GM23248 (cell line): ENCODE results near the gene GJB6. TPM values are rescaled to one million over a fixed set of nuclear protein-coding genes. Genes with fewer than 3 reads are reported as not detected.

Source experiments
- DNase-seq: peaks from one replicate; pipeline ENCODE4 v3.0.0-alpha.2; 2015
- H2AFZ ChIP-seq: fragments of 200-600 bp; sonication (generic); 2 replicates; pipeline ENCODE4 v1.6.1; 2016; ENCODE audit warnings: antibody characterized with exemption
- H3F3A ChIP-seq: fragments of 200-600 bp; sonication (generic); 2 replicates; pipeline ENCODE4 v1.6.1; 2016; ENCODE audit warnings: mild to moderate bottlenecking, antibody characterized with exemption, mixed run types; ENCODE audit not compliant: insufficient read depth
- H3K27ac ChIP-seq: fragments of 200-600 bp; sonication (generic); 2 replicates; pipeline ENCODE4 v1.5.1; 2016; ENCODE audit warnings: mild to moderate bottlenecking
- H3K27me3 ChIP-seq: fragments of 200-600 bp; sonication (generic); replicated peaks from 2 replicates; pipeline ENCODE4 v1.6.1; 2016; ENCODE audit warnings: mild to moderate bottlenecking; ENCODE audit not compliant: insufficient read depth
- H3K36me3 ChIP-seq: fragments of 200-600 bp; sonication (generic); 2 replicates; pipeline ENCODE4 v1.6.1; 2016; ENCODE audit warnings: low read depth, mild to moderate bottlenecking
- H3K4me1 ChIP-seq: fragments of 200-600 bp; sonication (generic); 2 replicates; pipeline ENCODE4 v1.6.1; 2016; ENCODE audit warnings: mild to moderate bottlenecking; ENCODE audit not compliant: insufficient read depth
- H3K4me2 ChIP-seq: fragments of 200-600 bp; sonication (generic); one replicate; pipeline ENCODE4 v1.6.1; 2016; ENCODE audit warnings: mild to moderate bottlenecking; ENCODE audit not compliant: unreplicated experiment
- H3K4me3 ChIP-seq: fragments of 200-600 bp; sonication (generic); 2 replicates; pipeline ENCODE4 v1.5.1; 2016; ENCODE audit warnings: mild to moderate bottlenecking
- H3K79me2 ChIP-seq: fragments of 200-600 bp; sonication (generic); 2 replicates; pipeline ENCODE4 v1.6.1; 2016; ENCODE audit warnings: mild to moderate bottlenecking; ENCODE audit not compliant: insufficient read depth
- H3K9ac ChIP-seq: fragments of 200-600 bp; sonication (generic); 2 replicates; pipeline ENCODE4 v1.6.1; 2016; ENCODE audit warnings: mild to moderate bottlenecking
- H3K9me2 ChIP-seq: fragments of 200-600 bp; sonication (generic); 2 replicates; pipeline ENCODE4 v1.6.1; 2016; ENCODE audit warnings: mixed run types, mild to moderate bottlenecking, moderate library complexity; ENCODE audit not compliant: insufficient read depth
- H3K9me3 ChIP-seq: fragments of 200-600 bp; sonication (generic); one replicate; pipeline ENCODE4 v1.6.1; 2017; ENCODE audit warnings: low read depth
- H4K20me1 ChIP-seq: fragments of 200-600 bp; sonication (generic); 2 replicates; pipeline ENCODE4 v1.6.0; 2016; ENCODE audit not compliant: insufficient read depth
- EZH2 ChIP-seq: fragments of 200-600 bp; sonication (generic); IDR thresholded peaks from 2 replicates; pipeline ENCODE4 v1.6.1; 2018; ENCODE audit warnings: antibody characterized with exemption, mild to moderate bottlenecking; ENCODE audit not compliant: insufficient read depth, poor library complexity, severe bottlenecking
- EZH2phosphoT487 ChIP-seq: fragments of 200-600 bp; sonication (generic); IDR thresholded peaks from 2 replicates; pipeline ENCODE4 v1.6.1; 2018; ENCODE audit warnings: antibody characterized with exemption, moderate library complexity, mild to moderate bottlenecking, low read depth; ENCODE audit not compliant: insufficient read depth
- WGBS, 2 experiments: methylation state at CpG; one replicate each; pipeline ENCODE4 v1.1.6; 2015 to 2017; ENCODE audit warnings: low lambda C conversion rate in 2 of 2, low coverage in 1 of 2; ENCODE audit errors: missing lambda C conversion rate in 2 of 2; 5-methylcytosine and 5-hydroxymethylcytosine counted together
- in situ Hi-C: fragments of 300-500 bp; cut with MboI; formaldehyde crosslinking; loops from 2 replicates; pipeline ENCODE4 v1.15.0; 2020
- polyA plus RNA-seq: library from polyadenylated mRNA; unstranded; fragments of >200 nt; fragmentation: Nextera tagmentation; extraction: Ambion mirVana; gene quantifications from 2 replicates; pipeline ENCODE4 v1.2.1, GENCODE V29; 2016
- total RNA-seq: library from RNA; depleted of rRNA; stranded (reverse); fragments of >200 nt; shearing (Covaris generic); gene quantifications from 2 replicates; pipeline ENCODE4 v1.2.3, GENCODE V29; 2014

GJB6 gene
- total and polyA plus RNA-seq, 2 experiments from 2014 or later: not detected

- DNase-seq: no peak
- peak overlapping the region; percentile 53 for H3K4me2 ChIP-seq
- no peak overlapping the region for H3K9ac ChIP-seq
- H3K9me3 ChIP-seq: no peaks in the 10 kb centered on the region
- H3K4me3 ChIP-seq: peak overlapping the region; percentile 61
- peaks cover 33% of the 10 kb centered on the region for H3K27me3 ChIP-seq
- no peaks in the 10 kb centered on the region for H3K79me2 ChIP-seq
- TF ChIP-seq EZH2 (no peak), EZH2phosphoT487 (no peak)
- no peaks in the 10 kb centered on the region for H3K36me3 ChIP-seq
- no peaks in the 10 kb centered on the region for H3K9me2 ChIP-seq
- H3K27ac ChIP-seq: no peak overlapping the region
- no peaks in the 10 kb centered on the region for H4K20me1 ChIP-seq
- no peaks in the 10 kb centered on the region for H3F3A ChIP-seq
- in situ Hi-C loops: no loop called here
- H2AFZ ChIP-seq: peak overlapping the region; percentile 59; the same call in 1 of the 2 replicates
- H3K4me1 ChIP-seq: no peaks in the 10 kb centered on the region
- 30 to 39% methylated on average over 4 of the region's 4 CpGs for WGBS, 2 experiments
Observed at GRCh38 chr13:20258963-20259288, 26.8 kb upstream of the GJB6 start.

- Histone ChIP-seq H3K36me3 (no peaks in the 10 kb centered on the region), H3K27ac (no peak overlapping the region), H3F3A (no peaks in the 10 kb centered on the region), H3K4me1 (no peaks in the 10 kb centered on the region), H3K4me2 (peak overlapping the region; percentile 53), H3K9me2 (no peaks in the 10 kb centered on the region), H4K20me1 (no peaks in the 10 kb centered on the region), H3K27me3 (peaks cover 31% of the 10 kb centered on the region), H2AFZ (peak overlapping the region; percentile 59; the same call in 1 of the 2 replicates), H3K9me3 (no peaks in the 10 kb centered on the region), H3K4me3 (peak overlapping the region; percentile 61), H3K79me2 (no peaks in the 10 kb centered on the region), H3K9ac (no peak overlapping the region)
- WGBS, 2 experiments: 34 to 38% methylated on average over 15 of the region's 15 CpGs
- TF ChIP-seq EZH2phosphoT487: no peak
- TF ChIP-seq EZH2: no peak
- in situ Hi-C loops: no loop called here
- peak; percentile 35 for DNase-seq
Observed at GRCh38 chr13:20258208-20258962, 26.3 kb upstream of the GJB6 start.

GRCh38 chr13:20254076-20254475, 22.0 kb upstream of the GJB6 start:
- TF ChIP-seq EZH2phosphoT487 (no peak), EZH2 (no peak)
- H3K4me3 ChIP-seq: no peak overlapping the region
- no CpG with 5 or more reads among the region's 4 CpGs for WGBS, 2 experiments
- DNase-seq: no peak
- no peaks in the 10 kb centered on the region for H3K36me3 ChIP-seq
- H3K79me2 ChIP-seq: no peaks in the 10 kb centered on the region
- no peaks in the 10 kb centered on the region for H3K9me2 ChIP-seq
- H4K20me1 ChIP-seq: no peaks in the 10 kb centered on the region
- H3K9me3 ChIP-seq: no peaks in the 10 kb centered on the region
- H3F3A ChIP-seq: no peaks in the 10 kb centered on the region
- H3K9ac ChIP-seq: no peak overlapping the region
- no peak overlapping the region for H3K4me2 ChIP-seq
- in situ Hi-C loops: no loop called here
- H3K4me1 ChIP-seq: no peaks in the 10 kb centered on the region
- peaks cover 26% of the 10 kb centered on the region for H3K27me3 ChIP-seq
- no peak overlapping the region for H2AFZ ChIP-seq
- H3K27ac ChIP-seq: no peak overlapping the region

DNA sequence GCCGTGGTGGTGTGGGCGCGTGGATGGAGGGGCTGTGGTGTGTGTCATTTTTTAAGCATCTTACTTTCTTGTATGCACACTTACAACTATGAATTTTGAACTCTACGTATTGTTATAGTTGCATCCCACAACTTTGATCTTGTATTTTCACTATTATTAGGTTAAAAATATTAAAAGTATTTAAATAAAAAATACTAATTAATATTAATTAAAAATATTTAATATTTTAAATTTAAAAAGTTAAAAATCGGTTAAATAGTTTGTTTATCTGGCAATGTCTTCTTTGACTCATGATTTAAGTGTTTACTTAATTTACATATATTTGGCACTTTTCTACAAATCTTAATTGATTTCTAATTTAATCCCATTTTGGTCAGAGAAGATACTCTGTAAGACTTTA, 17.8 kb upstream of the GJB6 start:
- Histone ChIP-seq H3K9me2 (no peaks in the 10 kb centered on the region), H3K4me2 (no peak overlapping the region), H4K20me1 (no peaks in the 10 kb centered on the region), H2AFZ (no peak overlapping the region), H3F3A (no peaks in the 10 kb centered on the region), H3K36me3 (no peaks in the 10 kb centered on the region), H3K9me3 (no peaks in the 10 kb centered on the region), H3K79me2 (no peaks in the 10 kb centered on the region), H3K27ac (no peak overlapping the region), H3K4me3 (no peak overlapping the region), H3K4me1 (no peaks in the 10 kb centered on the region), H3K9ac (no peak overlapping the region), H3K27me3 (peaks cover 6% of the 10 kb centered on the region; the same call in 1 of the 2 replicates)
- no peak for DNase-seq
- TF ChIP-seq EZH2phosphoT487: no peak
- TF ChIP-seq EZH2: no peak
- 67 to 70% methylated on average over 5 of the region's 5 CpGs for WGBS, 2 experiments
- in situ Hi-C loops: no loop called here
